HepG2 (cell line): ENCODE measurements around the gene CAMTA1. TPM values are rescaled to one million over a fixed set of nuclear protein-coding genes. Genes with fewer than 3 reads are reported as not detected.

Experiments
- HCFC1 ChIP-seq: fragments of 150-350 bp; IDR thresholded peaks from 2 replicates; pipeline ENCODE4 v1.6.1; 2014; ENCODE audit warnings: low read depth, low read length
- HMG20A ChIP-seq: IDR thresholded peaks from 2 replicates; pipeline ENCODE4 v1.6.1; 2016; ENCODE audit warnings: borderline replicate concordance
- HOXA7 ChIP-seq: sonication (generic); formaldehyde crosslinking; IDR thresholded peaks from 2 replicates; pipeline ENCODE4 v1.8.1; 2022; ENCODE audit warnings: mild to moderate bottlenecking, missing genetic modification reagents, moderate library complexity
- NFAT5 ChIP-seq: sonication (generic); formaldehyde crosslinking; IDR thresholded peaks from 2 replicates; pipeline ENCODE4 v1.4.0; 2020; ENCODE audit warnings: missing genetic modification reagents
- PHF8 ChIP-seq: sonication (generic); formaldehyde crosslinking; IDR thresholded peaks from 2 replicates; pipeline ENCODE4 v1.5.0; 2020; ENCODE audit warnings: missing genetic modification reagents
- SIN3B ChIP-seq: fragments of 150-350 bp; IDR thresholded peaks from 2 replicates; pipeline ENCODE4 v1.6.1; 2014; ENCODE audit warnings: low read length
- SIX4 ChIP-seq: sonication (generic); formaldehyde crosslinking; IDR thresholded peaks from 2 replicates; pipeline ENCODE4 v1.4.0; 2020; ENCODE audit warnings: missing genetic modification reagents
- SP1 ChIP-seq, 2 experiments: fragments of 450-650 bp in 1 of 2; sonication (generic) in 1 of 2; formaldehyde crosslinking in 1 of 2; IDR thresholded peaks; 2 replicates each; pipeline versions ENCODE4 v1.4.0 to v1.6.1; 2016 to 2020; ENCODE audit warnings: missing genetic modification reagents in 1 of 2
- TAF1 ChIP-seq: sonication (generic); formaldehyde crosslinking; IDR thresholded peaks from 2 replicates; pipeline ENCODE4 v1.4.0; 2020; ENCODE audit warnings: missing genetic modification reagents
- ZNF343 ChIP-seq: sonication (generic); formaldehyde crosslinking; IDR thresholded peaks from 2 replicates; pipeline ENCODE4 v1.4.0; 2020; ENCODE audit warnings: mild to moderate bottlenecking, missing genetic modification reagents
- ZNF710 ChIP-seq: sonication (generic); formaldehyde crosslinking; IDR thresholded peaks from 2 replicates; pipeline ENCODE4 v1.5.0; 2020; ENCODE audit warnings: mild to moderate bottlenecking, missing genetic modification reagents, borderline replicate concordance
- ZSCAN21 ChIP-seq: sonication (generic); formaldehyde crosslinking; IDR thresholded peaks from 2 replicates; pipeline ENCODE4 v1.8.0; 2022; ENCODE audit warnings: mild to moderate bottlenecking, missing genetic modification reagents, moderate library complexity, borderline replicate concordance
- polyA plus RNA-seq, 8 experiments: library from polyadenylated mRNA; depleted of rRNA in 3 of 8; stranded (reverse) in 7 of 8; unstranded in 1 of 8; fragments of >200 nt; fragmentation: Illumina TruSeq in 4 of 8; extraction: Trizol in 4 of 8; gene quantifications; 2 replicates each; pipeline versions ENCODE4 v1.2.1 to v1.2.3, GENCODE V29; 2011 to 2016; ENCODE audit warnings: low read depth in 4 of 8, missing spikeins in 1 of 8, mixed read lengths in 1 of 8; ENCODE audit not compliant: insufficient read depth in 1 of 8
- total RNA-seq, 5 experiments: library from RNA; depleted of rRNA; stranded (reverse); fragments of >200 nt; fragmentation: Illumina TruSeq; extraction: Trizol; gene quantifications; 2 replicates each; pipeline ENCODE4 v1.2.3, GENCODE V29; 2016; ENCODE audit warnings: low read depth in 1 of 5

CAMTA1 gene
- total and polyA plus RNA-seq, 2 of the 13 experiments (the other 11 are each of a cell fraction or from before 2014, with no cell fraction given) = 25.0 to 36.4 TPM

- no peak for TF ChIP-seq NFAT5 (CRISPR knock-in tag)
- no peak for TF ChIP-seq TAF1 (CRISPR knock-in tag)
- no peak for TF ChIP-seq ZSCAN21 (CRISPR knock-in tag)
- no peak for TF ChIP-seq SIX4 (CRISPR knock-in tag)
- no peak for TF ChIP-seq PHF8
- TF ChIP-seq SIN3B = no peak
- TF ChIP-seq HCFC1 = no peak
- no peak for TF ChIP-seq HMG20A (CRISPR knock-in tag)
- no peak for TF ChIP-seq ZNF343 (CRISPR knock-in tag)
- no peak for TF ChIP-seq ZNF710 (CRISPR knock-in tag)
- TF ChIP-seq SP1 (IDR thresholded peaks at IDR 0.05) = no peak
- no peak for TF ChIP-seq SP1 (CRISPR knock-in tag; IDR thresholded peaks at IDR 0.05)
- no peak for TF ChIP-seq HOXA7 (CRISPR knock-in tag)
Measured at GRCh38 chr1:7639435-7640131, 854.3 kb downstream of the CAMTA1 start (continued).
